Testis (tissue), 2 donors: Measurements from ENCODE around the gene HPGDS.

Experiments
- POLR2A ChIP-seq: fragments of 450-650 bp; IDR thresholded peaks from one replicate; pipeline ENCODE4 v1.6.1; 2017; ENCODE audit warnings: antibody characterized with exemption, mild to moderate bottlenecking, moderate library complexity
- TF ChIP-seq, protein P1 (sequence below), 3 experiments: fragments of 450-650 bp in 2 of 3; fragments of 200-600 bp in 1 of 3; sonication (generic) in 1 of 3; IDR thresholded peaks; one replicate each; pipeline ENCODE4 v1.5.1; 2016 to 2019; ENCODE audit warnings: antibody characterized with exemption in 3 of 3, mild to moderate bottlenecking in 2 of 3, moderate library complexity in 1 of 3

- TF ChIP-seq, protein P1, sequence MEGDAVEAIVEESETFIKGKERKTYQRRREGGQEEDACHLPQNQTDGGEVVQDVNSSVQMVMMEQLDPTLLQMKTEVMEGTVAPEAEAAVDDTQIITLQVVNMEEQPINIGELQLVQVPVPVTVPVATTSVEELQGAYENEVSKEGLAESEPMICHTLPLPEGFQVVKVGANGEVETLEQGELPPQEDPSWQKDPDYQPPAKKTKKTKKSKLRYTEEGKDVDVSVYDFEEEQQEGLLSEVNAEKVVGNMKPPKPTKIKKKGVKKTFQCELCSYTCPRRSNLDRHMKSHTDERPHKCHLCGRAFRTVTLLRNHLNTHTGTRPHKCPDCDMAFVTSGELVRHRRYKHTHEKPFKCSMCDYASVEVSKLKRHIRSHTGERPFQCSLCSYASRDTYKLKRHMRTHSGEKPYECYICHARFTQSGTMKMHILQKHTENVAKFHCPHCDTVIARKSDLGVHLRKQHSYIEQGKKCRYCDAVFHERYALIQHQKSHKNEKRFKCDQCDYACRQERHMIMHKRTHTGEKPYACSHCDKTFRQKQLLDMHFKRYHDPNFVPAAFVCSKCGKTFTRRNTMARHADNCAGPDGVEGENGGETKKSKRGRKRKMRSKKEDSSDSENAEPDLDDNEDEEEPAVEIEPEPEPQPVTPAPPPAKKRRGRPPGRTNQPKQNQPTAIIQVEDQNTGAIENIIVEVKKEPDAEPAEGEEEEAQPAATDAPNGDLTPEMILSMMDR (IDR thresholded peaks at IDR 0.05), result no peak
- TF ChIP-seq POLR2A, result no peak
These were observed 57.7 kb downstream of the HPGDS start for GRCh38 chr4:94284889-94285288.
